Smooth muscle cell (in vitro differentiated cells): ENCODE data around the gene ZNF438. TPM values are rescaled to one million over a fixed set of nuclear protein-coding genes. Genes with fewer than 3 reads are reported as not detected.
"Not testable (repeated sequence)": the region's sequence is repeated elsewhere in the genome, so short reads cannot be mapped to it uniquely, and the experiment has no call there.

Source experiments
- DNase-seq: peaks from one replicate; lab custom pipeline; 2025; ENCODE audit not compliant: unreplicated experiment; lab: John Stamatoyannopoulos, UW
- H2AFZ ChIP-seq: fragments of 200-600 bp; sonication (generic); 2 replicates; pipeline ENCODE4 v1.6.0; 2016; ENCODE audit warnings: antibody characterized with exemption, low read depth, mild to moderate bottlenecking
- H3F3A ChIP-seq: fragments of 200-600 bp; sonication (generic); 2 replicates; pipeline ENCODE4 v1.6.0; 2017; ENCODE audit warnings: antibody characterized with exemption, low read depth
- H3K27ac ChIP-seq: fragments of 200-600 bp; sonication (generic); 2 replicates; pipeline ENCODE4 v1.5.1; 2016; ENCODE audit warnings: low read depth, mild to moderate bottlenecking
- H3K27me3 ChIP-seq: fragments of 200-600 bp; sonication (generic); 2 replicates; pipeline ENCODE4 v1.6.1; 2016; ENCODE audit warnings: low read depth, mild to moderate bottlenecking
- H3K36me3 ChIP-seq: fragments of 200-600 bp; sonication (generic); 2 replicates; pipeline ENCODE4 v1.5.1; 2016; ENCODE audit warnings: low read depth
- H3K4me1 ChIP-seq: fragments of 200-600 bp; sonication (generic); 2 replicates; pipeline ENCODE4 v1.5.1; 2016; ENCODE audit warnings: low read depth
- H3K4me2 ChIP-seq: fragments of 200-600 bp; sonication (generic); 2 replicates; pipeline ENCODE4 v1.6.0; 2016; ENCODE audit warnings: mild to moderate bottlenecking
- H3K4me3 ChIP-seq: fragments of 200-600 bp; sonication (generic); 2 replicates; pipeline ENCODE4 v1.5.1; 2016; ENCODE audit warnings: mild to moderate bottlenecking
- H3K79me2 ChIP-seq: fragments of 200-600 bp; sonication (generic); 2 replicates; pipeline ENCODE4 v1.6.0; 2016; ENCODE audit warnings: low read depth, mild to moderate bottlenecking
- H3K9ac ChIP-seq: fragments of 200-600 bp; sonication (generic); 2 replicates; pipeline ENCODE4 v1.6.0; 2016; ENCODE audit warnings: low read depth
- H3K9me3 ChIP-seq: fragments of 200-600 bp; sonication (generic); replicated peaks from 2 replicates; pipeline ENCODE4 v1.5.1; 2016; ENCODE audit warnings: low read depth
- H4K20me1 ChIP-seq: fragments of 200-600 bp; sonication (generic); 2 replicates; pipeline ENCODE4 v1.6.0; 2016; ENCODE audit warnings: low read depth
- WGBS: methylation state at CpG from one replicate; pipeline ENCODE4 v1.1.7; 2016; ENCODE audit warnings: low lambda C conversion rate; 5-methylcytosine and 5-hydroxymethylcytosine counted together
- polyA plus RNA-seq: library from polyadenylated mRNA; unstranded; fragments of >200 nt; fragmentation: Nextera tagmentation; extraction: Ambion mirVana; gene quantifications from 2 replicates; pipeline ENCODE4 v1.2.1, GENCODE V29; 2016
- total RNA-seq: library from RNA; depleted of rRNA; stranded (reverse); fragments of >200 nt; gene quantifications from 2 replicates; pipeline ENCODE4 v1.2.3, GENCODE V29; 2014
- TF ChIP-seq, protein P1 (sequence below): fragments of 200-600 bp; sonication (generic); IDR thresholded peaks from 2 replicates; pipeline ENCODE4 v1.5.1; 2017; ENCODE audit warnings: borderline replicate concordance, mild to moderate bottlenecking, antibody characterized with exemption; ENCODE audit not compliant: insufficient read depth, poor library complexity, severe bottlenecking

Gene ZNF438
- total and polyA plus RNA-seq, 2 experiments from 2014 or later = 2.8 to 3.4 TPM

DNA sequence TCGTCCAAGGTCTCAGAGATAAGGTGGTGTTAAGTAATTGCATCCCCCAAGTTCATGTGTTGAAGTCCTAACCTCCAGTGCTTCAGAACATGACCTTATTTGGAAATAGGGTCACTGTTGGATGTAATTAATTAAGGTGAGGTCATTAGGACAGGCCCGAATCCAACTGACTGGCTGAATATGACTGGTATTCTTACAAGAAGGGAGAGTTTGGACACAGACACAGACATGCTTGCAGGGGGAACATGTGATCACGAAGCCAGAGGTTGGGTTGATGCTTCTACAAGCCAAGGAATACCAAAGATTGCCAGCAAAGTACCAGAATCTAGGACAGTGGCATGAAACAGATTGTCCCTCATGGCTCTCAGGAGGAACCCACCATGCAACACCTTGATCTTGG is 228.6 kb downstream of the ZNF438 start:
- no peaks in the 10 kb centered on the region for H3K27me3 ChIP-seq
- no peak overlapping the region for H2AFZ ChIP-seq
- no peaks in the 10 kb centered on the region for H3K9me3 ChIP-seq
- no peaks in the 10 kb centered on the region for H4K20me1 ChIP-seq
- H3K4me3 ChIP-seq = no peak overlapping the region
- TF ChIP-seq, protein P1, sequence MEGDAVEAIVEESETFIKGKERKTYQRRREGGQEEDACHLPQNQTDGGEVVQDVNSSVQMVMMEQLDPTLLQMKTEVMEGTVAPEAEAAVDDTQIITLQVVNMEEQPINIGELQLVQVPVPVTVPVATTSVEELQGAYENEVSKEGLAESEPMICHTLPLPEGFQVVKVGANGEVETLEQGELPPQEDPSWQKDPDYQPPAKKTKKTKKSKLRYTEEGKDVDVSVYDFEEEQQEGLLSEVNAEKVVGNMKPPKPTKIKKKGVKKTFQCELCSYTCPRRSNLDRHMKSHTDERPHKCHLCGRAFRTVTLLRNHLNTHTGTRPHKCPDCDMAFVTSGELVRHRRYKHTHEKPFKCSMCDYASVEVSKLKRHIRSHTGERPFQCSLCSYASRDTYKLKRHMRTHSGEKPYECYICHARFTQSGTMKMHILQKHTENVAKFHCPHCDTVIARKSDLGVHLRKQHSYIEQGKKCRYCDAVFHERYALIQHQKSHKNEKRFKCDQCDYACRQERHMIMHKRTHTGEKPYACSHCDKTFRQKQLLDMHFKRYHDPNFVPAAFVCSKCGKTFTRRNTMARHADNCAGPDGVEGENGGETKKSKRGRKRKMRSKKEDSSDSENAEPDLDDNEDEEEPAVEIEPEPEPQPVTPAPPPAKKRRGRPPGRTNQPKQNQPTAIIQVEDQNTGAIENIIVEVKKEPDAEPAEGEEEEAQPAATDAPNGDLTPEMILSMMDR = no peak
- no peak for DNase-seq
- H3K4me2 ChIP-seq = no peak overlapping the region
- H3F3A ChIP-seq = no peaks in the 10 kb centered on the region
- H3K4me1 ChIP-seq = no peaks in the 10 kb centered on the region
- H3K27ac ChIP-seq = no peak overlapping the region
- WGBS = 94% methylated on average over 3 of the region's 3 CpGs
- no peak overlapping the region for H3K9ac ChIP-seq
- no peaks in the 10 kb centered on the region for H3K79me2 ChIP-seq
- no peaks in the 10 kb centered on the region for H3K36me3 ChIP-seq

DNA sequence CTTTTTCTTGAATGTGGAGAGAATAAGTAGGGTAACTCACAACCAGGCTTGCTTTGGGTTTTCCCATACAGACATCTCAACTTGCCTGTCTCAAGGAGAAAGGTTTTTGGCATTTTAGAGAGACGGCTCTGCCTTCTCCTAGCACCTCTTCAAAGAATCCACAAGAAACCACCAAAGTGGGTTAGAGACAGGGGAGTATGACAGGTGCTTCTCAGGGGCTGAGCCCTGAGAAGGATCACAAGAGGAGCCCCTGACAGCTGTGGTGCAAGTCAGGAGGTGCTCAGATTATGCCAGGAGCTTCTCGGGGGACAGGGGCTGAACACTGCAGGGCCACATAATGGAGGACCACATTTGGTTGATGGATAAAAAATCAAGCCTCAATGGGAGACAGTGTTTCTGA is 231.3 kb downstream of the ZNF438 start:
- Histone ChIP-seq H3K27ac (no peak overlapping the region), H3F3A (no peaks in the 10 kb centered on the region), H3K4me3 (no peak overlapping the region), H3K27me3 (no peaks in the 10 kb centered on the region), H4K20me1 (no peaks in the 10 kb centered on the region), H2AFZ (no peak overlapping the region), H3K36me3 (no peaks in the 10 kb centered on the region), H3K9ac (no peak overlapping the region), H3K9me3 (no peaks in the 10 kb centered on the region), H3K4me2 (no peak overlapping the region), H3K4me1 (no peaks in the 10 kb centered on the region), H3K79me2 (no peaks in the 10 kb centered on the region)
- TF ChIP-seq, protein P1 = no peak
- 97% methylated on average over 2 of the region's 2 CpGs for WGBS
- DNase-seq = no peak

GRCh38 chr10:30798646-30799185 is 232.9 kb downstream of the ZNF438 start:
- TF ChIP-seq, protein P1 = no peak
- no peak for DNase-seq
- Histone ChIP-seq H4K20me1 (no peaks in the 10 kb centered on the region), H3K79me2 (no peaks in the 10 kb centered on the region), H3K9me3 (no peaks in the 10 kb centered on the region), H3F3A (no peaks in the 10 kb centered on the region), H2AFZ (no peak overlapping the region), H3K4me2 (no peak overlapping the region), H3K36me3 (no peaks in the 10 kb centered on the region), H3K4me3 (no peak overlapping the region), H3K27me3 (no peaks in the 10 kb centered on the region), H3K4me1 (no peaks in the 10 kb centered on the region), H3K27ac (no peak overlapping the region), H3K9ac (no peak overlapping the region)
- 82% methylated on average over 14 of the region's 14 CpGs for WGBS

DNA sequence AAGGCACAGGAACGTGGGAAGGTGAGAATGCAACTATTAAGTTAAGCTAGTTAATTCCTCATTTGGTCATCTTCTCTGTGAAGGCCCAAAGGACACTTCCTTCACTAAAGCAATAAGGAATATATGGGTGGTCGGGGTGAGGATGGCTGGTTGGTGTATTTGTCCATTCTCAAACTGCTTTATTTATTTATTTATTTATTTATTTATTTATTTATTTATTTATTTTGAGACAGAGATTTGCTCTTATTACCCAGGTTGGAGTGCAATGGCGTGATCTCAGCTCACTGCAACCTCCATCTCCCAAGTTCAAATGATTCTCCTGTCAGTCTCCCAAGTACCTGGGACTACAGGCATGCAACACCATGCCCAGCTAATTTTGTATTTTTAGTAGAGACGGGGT is 236.6 kb downstream of the ZNF438 start:
- H3F3A ChIP-seq, H3K27ac ChIP-seq, H3K79me2 ChIP-seq, H3K27me3 ChIP-seq, H3K9me3 ChIP-seq, H2AFZ ChIP-seq, H3K4me3 ChIP-seq, H3K4me2 ChIP-seq, H3K4me1 ChIP-seq, DNase-seq, H3K36me3 ChIP-seq, H3K9ac ChIP-seq, H4K20me1 ChIP-seq: not testable (repeated sequence)
- WGBS = 89% methylated on average over 4 of the region's 4 CpGs
